ENCODE measurements around the gene H3-3A.

Gene H3-3A

DNA sequence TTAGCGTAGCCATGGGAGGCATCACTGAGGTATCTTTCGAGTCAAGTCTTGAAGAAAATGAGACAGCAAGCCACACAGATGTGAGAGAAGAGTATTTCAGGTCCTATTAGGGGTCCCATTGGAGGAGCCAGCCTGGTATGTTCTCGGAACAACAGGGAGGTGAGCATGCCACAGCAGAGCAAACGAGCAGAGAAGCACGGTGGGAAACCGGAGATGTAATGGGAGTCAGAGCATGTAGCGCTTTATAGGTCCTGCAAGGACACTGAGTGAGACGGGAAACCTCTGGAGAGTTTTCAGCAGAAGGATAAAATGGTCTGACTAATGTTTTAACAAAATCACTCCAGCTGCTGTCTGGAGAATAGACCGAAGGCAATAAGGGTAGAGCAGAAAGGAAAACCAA lies 15.9 kb downstream of the H3-3A start:
- no peak for TF ChIP-seq CTCF (IDR thresholded peaks at IDR 0.05; ENCODE audit: extremely low read depth, insufficient read depth, missing control alignments)
- in situ Hi-C loops (cut with MboI; ENCODE audit: low pct_unique_long_range_greater_than_20kb, low sequenced_read_pairs, unreplicated experiment), result no loop called here
- DNase-seq (ENCODE audit: low spot score), result no peak

DNA sequence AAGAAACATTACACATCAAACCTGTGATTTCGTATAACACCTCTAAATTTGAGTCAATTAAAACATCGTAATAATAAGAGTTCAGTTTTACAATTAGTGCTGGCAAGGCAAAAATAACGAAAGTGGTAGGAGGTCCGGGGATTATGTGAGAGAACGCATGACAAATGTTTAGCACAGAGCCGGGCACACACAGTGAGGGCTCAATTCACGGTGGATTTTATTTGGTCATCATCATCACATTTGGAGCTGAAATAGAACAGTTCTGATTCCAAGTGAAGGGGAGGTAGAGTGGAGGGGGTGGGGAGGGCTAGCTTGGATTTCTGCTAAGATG lies 20.0 kb downstream of the H3-3A start:
- TF ChIP-seq CTCF (IDR thresholded peaks at IDR 0.05; ENCODE audit: extremely low read depth, insufficient read depth, missing control alignments), result no peak
- in situ Hi-C loops (cut with MboI; ENCODE audit: low pct_unique_long_range_greater_than_20kb, low sequenced_read_pairs, unreplicated experiment), result no loop called here
- DNase-seq (ENCODE audit: low spot score), result no peak

GRCh38 chr1:226082959-226083301 lies 20.4 kb downstream of the H3-3A start:
- in situ Hi-C loops (cut with MboI; ENCODE audit: low pct_unique_long_range_greater_than_20kb, low sequenced_read_pairs, unreplicated experiment), result no loop called here
- DNase-seq (ENCODE audit: low spot score), result no peak
- TF ChIP-seq CTCF (IDR thresholded peaks at IDR 0.05; ENCODE audit: extremely low read depth, insufficient read depth, missing control alignments), result no peak

DNA sequence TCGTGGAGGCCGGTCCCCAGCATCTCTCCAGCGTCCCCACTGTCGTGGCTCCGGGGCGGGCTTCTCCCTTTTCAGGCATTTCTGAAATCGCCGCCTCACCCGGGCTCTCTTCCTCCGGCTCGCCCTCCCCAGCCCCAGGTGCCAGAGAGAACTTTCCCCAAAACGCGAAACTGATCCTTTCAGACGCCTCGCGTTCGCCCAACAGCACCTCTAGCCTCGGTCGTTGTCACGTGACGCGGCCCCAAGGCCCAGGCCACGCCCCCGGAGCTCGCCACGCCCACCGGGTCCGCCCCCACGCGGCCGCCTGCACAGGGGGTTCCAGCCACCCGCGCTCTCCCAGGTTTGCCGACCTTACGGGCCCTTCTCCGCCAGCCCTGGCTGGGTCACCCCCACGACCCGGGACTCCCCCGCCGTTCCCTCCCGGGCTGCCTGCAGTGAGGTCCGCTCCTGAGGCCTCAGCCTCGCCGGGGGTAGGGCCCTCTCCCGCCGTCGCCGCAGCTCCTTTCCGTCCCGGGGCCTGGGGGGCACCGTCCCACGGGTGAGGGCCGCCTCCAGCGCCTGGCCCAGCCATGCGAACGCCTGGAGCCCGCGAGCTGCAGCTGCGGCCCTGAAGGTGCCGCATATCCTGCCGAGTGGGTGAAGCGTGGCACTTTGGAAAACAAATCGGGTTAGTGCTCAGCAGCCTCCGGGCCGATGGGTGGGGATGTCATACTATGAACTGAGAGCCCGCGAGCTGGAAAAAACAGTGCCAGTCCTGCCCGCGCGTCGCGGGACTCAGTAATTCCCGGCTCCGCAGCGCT lies 21.0 kb downstream of the H3-3A start:
- in situ Hi-C loops (cut with MboI; ENCODE audit: low pct_unique_long_range_greater_than_20kb, low sequenced_read_pairs, unreplicated experiment), result no loop called here
- DNase-seq (ENCODE audit: low spot score), result peak; percentile 97
- TF ChIP-seq CTCF (IDR thresholded peaks at IDR 0.05; ENCODE audit: extremely low read depth, insufficient read depth, missing control alignments), result no peak

DNA sequence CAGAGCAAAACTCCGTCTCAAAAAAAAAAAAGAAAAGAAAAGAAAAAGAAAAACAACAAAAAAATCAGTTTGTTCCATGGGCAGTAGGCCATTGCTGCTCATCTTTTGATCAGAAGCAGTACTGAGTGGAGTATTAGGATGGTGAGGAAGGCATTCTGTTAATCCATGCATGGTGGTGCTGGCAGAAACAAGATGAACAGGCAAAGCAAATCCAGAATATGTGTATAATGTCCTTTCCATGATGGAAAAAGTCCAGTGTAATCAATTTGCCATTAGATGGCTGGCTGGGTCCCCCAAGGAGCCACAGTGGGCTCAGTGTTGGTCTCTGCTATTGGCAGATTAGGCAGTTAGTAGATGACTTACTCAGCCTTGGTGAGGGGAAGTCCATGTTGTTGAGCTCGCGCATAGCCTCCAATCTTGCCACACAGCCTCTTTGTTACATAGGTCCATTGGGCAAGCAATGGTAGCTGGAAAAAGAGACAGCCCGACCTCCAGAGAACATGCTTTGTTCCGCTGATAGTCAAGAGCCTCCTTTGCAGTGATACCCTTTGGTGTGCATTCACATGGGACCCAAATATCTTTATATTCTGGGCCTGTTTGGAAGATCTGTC lies 23.3 kb downstream of the H3-3A start:
- in situ Hi-C loops (cut with MboI; ENCODE audit: low pct_unique_long_range_greater_than_20kb, low sequenced_read_pairs, unreplicated experiment), result no loop called here
- DNase-seq (ENCODE audit: low spot score), result peak; percentile 24
- no peak for TF ChIP-seq CTCF (IDR thresholded peaks at IDR 0.05; ENCODE audit: extremely low read depth, insufficient read depth, missing control alignments)

GRCh38 chr1:226086776-226087175 lies 24.3 kb downstream of the H3-3A start:
- in situ Hi-C loops (cut with MboI; ENCODE audit: low pct_unique_long_range_greater_than_20kb, low sequenced_read_pairs, unreplicated experiment), result no loop called here
- TF ChIP-seq CTCF (IDR thresholded peaks at IDR 0.05; ENCODE audit: extremely low read depth, insufficient read depth, missing control alignments), result no peak
- no peak for DNase-seq (ENCODE audit: low spot score)
